IPS-15b (cell line): Measurements from ENCODE around the gene MRTFA.

Experiments used
- H3K27me3 ChIP-seq: one replicate; pipeline ENCODE4 v1.6.1; 2013; ENCODE audit warnings: low read length; ENCODE audit not compliant: control insufficient read depth, insufficient read depth
- H3K36me3 ChIP-seq: one replicate; pipeline ENCODE4 v1.6.1; 2013; ENCODE audit warnings: low read length; ENCODE audit not compliant: control insufficient read depth, insufficient read depth
- H3K4me1 ChIP-seq: one replicate; pipeline ENCODE4 v1.6.1; 2013; ENCODE audit warnings: mild to moderate bottlenecking, low read length; ENCODE audit not compliant: control insufficient read depth, insufficient read depth
- H3K4me3 ChIP-seq: one replicate; pipeline ENCODE4 v1.5.1; 2013; ENCODE audit warnings: low read depth, low read length
- H3K9ac ChIP-seq: one replicate; pipeline ENCODE4 v1.6.1; 2013; ENCODE audit warnings: low read depth, mild to moderate bottlenecking, low read length
- H3K9me3 ChIP-seq: one replicate; pipeline ENCODE4 v1.6.1; 2013; ENCODE audit warnings: mild to moderate bottlenecking, low read length; ENCODE audit not compliant: control insufficient read depth, insufficient read depth

MRTFA gene

DNA sequence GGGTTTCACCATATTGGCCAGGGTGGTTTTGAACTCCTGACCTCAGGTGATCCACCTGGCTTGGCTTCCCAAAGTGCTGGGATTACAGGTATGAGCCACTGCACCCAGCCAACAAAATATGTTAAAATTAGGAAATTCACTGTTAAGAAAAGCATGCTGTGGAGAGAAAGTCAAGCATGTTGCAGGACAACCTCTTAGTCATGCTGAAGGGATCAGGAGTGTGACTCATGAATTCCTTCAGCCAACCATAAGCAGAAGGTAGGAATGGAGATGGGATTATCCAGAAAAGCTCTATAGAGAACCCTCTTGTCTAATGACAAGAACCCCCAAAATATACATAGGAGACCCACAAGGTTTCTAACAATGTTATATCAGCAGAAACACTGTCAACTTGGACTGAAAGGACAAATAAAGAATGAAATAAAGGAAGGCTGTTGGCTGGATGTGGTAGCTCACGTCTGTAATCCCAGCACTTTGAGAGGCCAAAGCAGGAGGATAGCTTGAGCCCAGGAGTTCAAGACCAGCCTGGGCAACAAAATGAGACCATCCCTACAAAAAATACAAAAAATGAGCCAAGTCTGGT, 16.0 kb downstream of the MRTFA start:
- Histone ChIP-seq H3K4me1 (no peaks in the 10 kb centered on the region), H3K9me3 (no peaks in the 10 kb centered on the region), H3K4me3 (no peak overlapping the region), H3K9ac (no peak overlapping the region), H3K36me3 (no peaks in the 10 kb centered on the region), H3K27me3 (no peaks in the 10 kb centered on the region)

DNA sequence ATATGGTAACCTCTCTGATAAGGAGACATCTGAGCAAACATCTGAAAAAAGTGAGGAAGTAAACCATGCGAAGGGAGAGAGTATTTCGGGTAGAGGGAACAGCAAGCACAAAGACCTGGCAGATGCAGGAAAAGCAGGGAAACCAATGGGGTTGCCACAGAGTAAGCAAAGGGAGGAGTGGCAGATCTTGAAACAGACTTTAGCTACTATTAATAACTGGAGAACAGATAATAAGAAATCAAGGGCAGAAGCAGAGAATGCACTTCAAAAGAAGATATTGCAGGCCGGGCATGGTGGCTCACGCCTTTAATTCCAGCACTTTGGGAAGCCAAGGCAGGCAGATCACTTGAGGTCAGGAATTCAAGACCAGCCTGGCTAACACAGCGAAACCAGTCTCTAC, 18.1 kb downstream of the MRTFA start:
- Histone ChIP-seq H3K9ac (no peak overlapping the region), H3K27me3 (no peaks in the 10 kb centered on the region), H3K4me1 (no peaks in the 10 kb centered on the region), H3K9me3 (no peaks in the 10 kb centered on the region), H3K4me3 (no peak overlapping the region), H3K36me3 (no peaks in the 10 kb centered on the region)

DNA sequence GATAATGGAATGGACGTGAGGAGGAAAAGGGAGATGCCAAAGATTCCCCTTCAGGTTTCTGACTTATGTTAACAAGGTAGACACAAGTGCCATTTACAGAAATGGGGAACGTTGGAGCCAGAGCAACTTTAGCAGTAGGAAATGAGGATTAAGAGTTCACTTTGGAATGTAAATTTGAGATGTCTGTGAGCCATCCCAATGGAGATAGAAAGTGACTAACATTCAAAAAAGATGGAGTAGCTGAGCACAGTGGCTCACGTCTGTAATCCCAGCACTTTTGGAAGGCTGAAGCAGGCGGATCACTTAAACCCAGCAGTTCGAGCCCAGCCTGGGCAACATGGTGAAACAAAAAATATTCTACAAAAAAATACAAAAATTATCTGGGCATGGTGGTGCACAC, 19.9 kb downstream of the MRTFA start:
- Histone ChIP-seq H3K9me3 (no peaks in the 10 kb centered on the region), H3K36me3 (no peaks in the 10 kb centered on the region), H3K9ac (no peak overlapping the region), H3K4me1 (no peaks in the 10 kb centered on the region), H3K4me3 (no peak overlapping the region), H3K27me3 (no peaks in the 10 kb centered on the region)

DNA sequence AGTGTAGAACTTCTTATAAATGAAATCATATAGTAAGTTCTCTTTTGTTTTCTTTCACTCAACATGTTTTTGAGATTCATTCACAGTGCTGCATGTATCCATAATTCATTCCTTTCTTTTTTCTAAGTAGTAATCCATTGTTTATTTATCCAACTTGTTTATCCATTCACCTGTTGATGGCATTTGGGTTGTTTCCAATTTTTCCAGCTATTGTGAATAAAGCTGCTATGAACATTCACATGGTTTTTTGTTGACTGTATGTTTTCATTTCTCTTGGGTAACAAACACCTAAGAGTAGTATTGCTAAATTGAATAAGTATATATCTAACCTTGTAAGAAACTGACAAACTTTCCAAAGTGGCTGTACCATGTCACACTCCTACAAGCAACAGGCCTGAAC, 23.5 kb downstream of the MRTFA start:
- Histone ChIP-seq H3K36me3 (no peaks in the 10 kb centered on the region), H3K9me3 (no peaks in the 10 kb centered on the region), H3K9ac (no peak overlapping the region), H3K27me3 (no peaks in the 10 kb centered on the region), H3K4me1 (no peaks in the 10 kb centered on the region), H3K4me3 (no peak overlapping the region)

DNA sequence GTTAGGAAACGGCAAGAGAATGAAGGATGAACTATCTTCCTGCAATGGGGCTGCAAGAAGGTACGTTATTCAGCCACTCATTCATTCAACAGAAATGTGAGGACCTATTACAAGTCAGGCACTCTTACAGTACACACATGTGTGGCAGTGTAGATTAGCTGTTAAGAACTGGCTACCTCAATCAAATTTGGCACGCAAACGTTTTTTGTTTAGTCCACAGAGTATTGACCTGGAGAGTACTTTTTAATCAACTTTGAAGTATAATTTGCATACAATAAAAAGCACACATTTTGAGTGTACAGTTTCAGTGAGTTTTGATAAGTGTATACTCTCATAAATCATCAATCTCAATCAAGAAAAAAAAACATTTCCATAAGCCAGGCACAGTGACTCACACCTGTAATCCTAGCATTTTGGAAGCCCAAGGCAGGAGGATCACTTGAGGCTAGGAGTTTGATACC, 24.2 kb downstream of the MRTFA start:
- no peak overlapping the region for H3K4me3 ChIP-seq
- H3K36me3 ChIP-seq = no peaks in the 10 kb centered on the region
- peaks cover 3% of the 10 kb centered on the region for H3K4me1 ChIP-seq
- H3K9me3 ChIP-seq = no peaks in the 10 kb centered on the region
- H3K27me3 ChIP-seq = no peaks in the 10 kb centered on the region
- no peak overlapping the region for H3K9ac ChIP-seq

DNA sequence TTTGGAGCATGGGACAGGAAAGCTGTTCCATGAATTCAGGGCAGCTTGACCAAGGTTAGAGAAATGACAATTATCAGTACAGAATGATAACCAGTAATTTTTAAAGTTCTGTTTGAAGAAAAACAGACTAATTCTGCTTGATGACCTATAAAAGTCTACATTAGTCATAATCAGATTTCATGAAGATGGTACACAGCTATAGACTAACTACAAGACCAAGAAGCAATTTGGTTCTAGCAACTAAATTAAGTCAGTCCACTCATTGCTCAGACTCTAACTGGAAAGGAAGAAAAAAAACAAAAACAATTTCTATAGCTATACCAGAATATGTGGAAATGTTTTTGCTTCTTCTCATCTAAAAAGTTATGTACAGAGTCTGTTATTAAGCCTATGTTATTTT, 24.9 kb downstream of the MRTFA start:
- Histone ChIP-seq H3K4me1 (peaks cover 5% of the 10 kb centered on the region), H3K9ac (no peak overlapping the region), H3K27me3 (no peaks in the 10 kb centered on the region), H3K36me3 (no peaks in the 10 kb centered on the region), H3K4me3 (no peak overlapping the region), H3K9me3 (no peaks in the 10 kb centered on the region)

DNA sequence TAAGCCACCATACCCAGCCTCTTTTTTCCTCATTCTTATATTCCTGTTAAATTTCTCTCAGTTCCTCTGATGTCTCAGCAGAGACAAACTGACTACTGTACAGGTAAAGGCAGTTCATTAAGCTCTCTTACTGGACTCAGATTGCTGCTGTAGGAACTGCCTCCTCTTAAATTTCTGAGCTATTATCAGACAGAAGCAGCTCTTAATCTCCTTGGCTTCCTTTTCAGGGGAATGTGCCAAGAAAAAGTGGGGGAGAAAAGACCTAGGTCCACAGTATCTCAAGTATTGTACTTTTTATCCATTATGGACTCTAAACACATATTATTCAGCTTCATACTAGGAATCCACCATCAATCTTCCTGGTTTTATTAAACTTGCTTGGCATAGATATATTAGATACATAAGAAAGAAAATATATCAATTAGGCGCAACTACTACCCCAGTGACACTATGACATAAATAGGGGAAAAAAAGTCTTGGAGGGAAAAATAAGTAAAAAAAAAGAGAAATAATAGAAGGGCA, 26.1 kb downstream of the MRTFA start:
- no peaks in the 10 kb centered on the region for H3K27me3 ChIP-seq
- H3K36me3 ChIP-seq = no peaks in the 10 kb centered on the region
- H3K9me3 ChIP-seq = no peaks in the 10 kb centered on the region
- H3K9ac ChIP-seq = no peak overlapping the region
- no peak overlapping the region for H3K4me3 ChIP-seq
- H3K4me1 ChIP-seq = peaks cover 7% of the 10 kb centered on the region

DNA sequence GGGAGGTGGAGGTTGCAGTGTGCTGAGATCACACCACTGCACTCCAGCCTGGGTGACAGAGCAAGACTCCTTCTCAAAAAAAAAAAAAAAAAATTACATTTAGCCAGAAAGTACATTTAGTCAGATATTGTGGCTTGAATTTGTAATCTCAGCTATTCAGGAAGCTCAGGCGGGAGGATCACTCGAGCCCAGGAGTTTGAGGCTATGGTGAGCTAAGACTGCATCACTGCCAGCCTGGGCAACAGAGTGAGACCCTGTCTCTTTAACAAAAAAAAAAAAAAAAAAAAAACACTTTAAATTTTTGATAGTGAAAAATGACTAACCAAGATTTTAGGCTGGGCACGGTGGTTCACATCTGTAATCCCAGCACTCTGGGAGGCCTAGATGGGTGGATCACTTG, 27.3 kb downstream of the MRTFA start:
- no peaks in the 10 kb centered on the region for H3K27me3 ChIP-seq
- H3K9ac ChIP-seq = no peak overlapping the region
- peaks cover 7% of the 10 kb centered on the region for H3K4me1 ChIP-seq
- no peaks in the 10 kb centered on the region for H3K36me3 ChIP-seq
- H3K4me3 ChIP-seq = no peak overlapping the region
- H3K9me3 ChIP-seq = no peaks in the 10 kb centered on the region

DNA sequence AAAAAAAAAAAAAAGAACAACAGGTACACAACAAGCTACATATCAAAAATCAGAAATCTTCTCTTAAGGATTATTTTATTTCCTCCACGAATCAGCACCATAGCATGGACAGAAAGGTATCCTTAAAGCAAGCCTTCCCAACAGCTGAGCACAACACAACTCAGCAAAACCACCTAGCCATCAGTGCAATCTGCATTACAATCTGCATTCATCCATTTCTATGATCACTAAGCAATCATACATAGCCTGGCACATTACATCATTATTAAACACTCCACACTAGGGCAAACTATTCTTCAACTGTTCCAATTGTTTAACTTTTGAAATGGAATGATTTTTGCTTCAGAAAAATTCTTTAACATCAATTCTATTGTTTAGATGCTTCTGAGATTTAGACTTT, 29.0 kb downstream of the MRTFA start:
- H3K4me3 ChIP-seq = no peak overlapping the region
- peaks cover 7% of the 10 kb centered on the region for H3K4me1 ChIP-seq

DNA sequence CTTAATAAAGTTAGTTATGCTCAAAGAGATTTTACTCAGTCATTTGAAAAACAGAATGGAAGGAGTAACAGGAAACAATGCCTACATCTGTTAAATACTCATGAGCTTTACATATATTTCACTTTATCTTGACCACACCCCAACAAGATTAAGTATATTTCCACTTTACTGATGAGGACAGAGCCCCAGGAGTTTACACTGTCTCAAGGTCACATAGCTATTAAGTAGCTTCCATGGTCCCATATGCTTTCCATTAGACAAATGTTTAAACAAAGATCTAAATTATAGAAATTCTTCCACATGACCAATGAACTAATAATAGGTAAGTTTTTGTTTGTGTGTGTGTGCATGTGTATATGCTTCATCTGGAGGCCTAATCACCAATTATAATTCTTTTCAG, 30.2 kb downstream of the MRTFA start:
- H3K9me3 ChIP-seq = no peaks in the 10 kb centered on the region
- peaks cover 11% of the 10 kb centered on the region for H3K4me1 ChIP-seq
- no peaks in the 10 kb centered on the region for H3K36me3 ChIP-seq
- no peak overlapping the region for H3K4me3 ChIP-seq
- no peak overlapping the region for H3K9ac ChIP-seq
- no peaks in the 10 kb centered on the region for H3K27me3 ChIP-seq

More for the DNA sequence above, 29.0 kb downstream of the MRTFA start:
- H3K9ac ChIP-seq = no peak overlapping the region
- no peaks in the 10 kb centered on the region for H3K9me3 ChIP-seq
- H3K27me3 ChIP-seq = no peaks in the 10 kb centered on the region
- no peaks in the 10 kb centered on the region for H3K36me3 ChIP-seq

DNA sequence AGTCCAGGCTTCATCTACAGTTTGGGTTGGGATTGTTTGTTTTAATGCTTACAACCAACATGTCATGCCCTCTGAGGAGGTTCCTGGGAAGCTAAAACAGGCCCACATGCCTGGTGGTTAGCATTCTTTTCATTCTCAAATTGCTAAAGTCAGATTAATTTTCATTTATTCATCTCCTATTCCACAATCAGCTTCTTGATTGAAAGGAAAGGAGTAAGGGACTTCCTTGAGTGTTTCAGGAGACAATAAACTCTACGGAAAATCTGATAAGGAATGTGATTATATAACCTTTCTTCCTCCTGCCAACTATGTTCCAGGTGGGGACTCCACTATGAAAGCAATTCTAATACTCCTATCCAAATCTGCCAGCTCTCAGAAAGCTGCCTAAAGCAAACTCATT, 30.8 kb downstream of the MRTFA start:
- Histone ChIP-seq H3K4me3 (no peak overlapping the region), H3K4me1 (peaks cover 11% of the 10 kb centered on the region), H3K9me3 (no peaks in the 10 kb centered on the region), H3K9ac (no peak overlapping the region), H3K36me3 (no peaks in the 10 kb centered on the region), H3K27me3 (no peaks in the 10 kb centered on the region)

DNA sequence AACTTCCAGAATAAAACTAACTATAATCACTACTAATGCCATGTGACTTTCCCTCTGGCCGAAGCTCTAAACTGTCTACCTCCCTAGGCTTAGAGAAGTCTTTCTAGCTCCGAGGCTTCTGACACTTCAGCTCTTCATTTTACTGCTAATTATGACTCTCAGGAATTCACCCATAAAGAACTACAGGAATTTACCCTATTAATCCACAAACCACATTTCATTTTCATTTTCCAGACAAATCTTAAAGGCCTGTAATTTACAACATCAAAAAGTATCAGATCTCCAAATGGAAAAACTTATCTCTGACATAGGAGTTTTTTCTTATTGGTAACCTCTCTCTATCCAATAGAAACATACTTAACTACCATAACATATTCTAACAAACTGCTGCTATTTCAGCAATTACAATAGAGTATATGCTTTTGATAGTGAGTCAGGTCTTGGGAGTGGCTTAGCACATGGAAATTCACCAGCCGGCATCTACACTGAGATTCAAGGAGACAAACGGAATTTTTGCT, 33.4 kb downstream of the MRTFA start:
- no peaks in the 10 kb centered on the region for H3K36me3 ChIP-seq
- no peaks in the 10 kb centered on the region for H3K27me3 ChIP-seq
- no peak overlapping the region for H3K4me3 ChIP-seq
- H3K9me3 ChIP-seq = no peaks in the 10 kb centered on the region
- peaks cover 21% of the 10 kb centered on the region for H3K4me1 ChIP-seq
- H3K9ac ChIP-seq = no peak overlapping the region
